HG02623 (cell line): ENCODE measurements around the gene PPP2R2B.

Experiments used
- ATAC-seq: cut with Tn5 transposase; IDR thresholded peaks from one replicate; pipeline ENCODE4 v1.9.1; 2021; ENCODE audit warnings: moderate library complexity; ENCODE audit not compliant: unreplicated experiment

PPP2R2B gene

GRCh38 chr5:146878476-146879172, at the start of gene PPP2R2B:
Gene PPP2R2B, minus strand, starts transcription at chr5:146878757.
- no peak for ATAC-seq

- ATAC-seq, result no peak
Measured at GRCh38 chr5:146924132-146924531, 45.6 kb upstream of the PPP2R2B start.

GRCh38 chr5:146921225-146921624, 42.7 kb upstream of the PPP2R2B start:
- ATAC-seq, result no peak

- ATAC-seq, result no peak
Measured at GRCh38 chr5:146920351-146920881, 41.9 kb upstream of the PPP2R2B start.

GRCh38 chr5:146919304-146919703, 40.7 kb upstream of the PPP2R2B start:
- ATAC-seq, result no peak

GRCh38 chr5:146917931-146918330, 39.4 kb upstream of the PPP2R2B start:
- no peak for ATAC-seq

GRCh38 chr5:146912874-146913273, 34.3 kb upstream of the PPP2R2B start:
- no peak for ATAC-seq

GRCh38 chr5:146910239-146910638, 31.7 kb upstream of the PPP2R2B start:
- no peak for ATAC-seq

GRCh38 chr5:146909255-146910068, 30.9 kb upstream of the PPP2R2B start:
- no peak for ATAC-seq

GRCh38 chr5:146906803-146907202, 28.2 kb upstream of the PPP2R2B start:
- ATAC-seq, result no peak

- no peak for ATAC-seq
Measured at GRCh38 chr5:146904890-146905289, 26.3 kb upstream of the PPP2R2B start.

- ATAC-seq, result no peak
Measured at GRCh38 chr5:146903789-146904188, 25.2 kb upstream of the PPP2R2B start.

- no peak for ATAC-seq
Measured at GRCh38 chr5:146902471-146902870, 23.9 kb upstream of the PPP2R2B start.

- ATAC-seq, result no peak
Measured at GRCh38 chr5:146897061-146897460, 18.5 kb upstream of the PPP2R2B start.

- no peak for ATAC-seq
Measured at GRCh38 chr5:146894753-146895521, 16.4 kb upstream of the PPP2R2B start.

GRCh38 chr5:146893991-146894390, 15.4 kb upstream of the PPP2R2B start:
- no peak for ATAC-seq

- ATAC-seq, result no peak
Measured at GRCh38 chr5:146892231-146892630, 13.7 kb upstream of the PPP2R2B start.

- ATAC-seq, result no peak
Measured at GRCh38 chr5:146891511-146891910, 13.0 kb upstream of the PPP2R2B start.

GRCh38 chr5:146890731-146891440, 12.3 kb upstream of the PPP2R2B start:
- ATAC-seq, result no peak

GRCh38 chr5:146890066-146890465, 11.5 kb upstream of the PPP2R2B start:
- no peak for ATAC-seq

GRCh38 chr5:146889169-146889568, 10.6 kb upstream of the PPP2R2B start:
- no peak for ATAC-seq
